ENCODE results near the gene MLF2.
A peak's percentile ranks its signal among the peaks of the same experiment; 100 is the strongest.
"Not testable (repeated sequence)": the region's sequence is repeated elsewhere in the genome, so short reads cannot be mapped to it uniquely, and the experiment has no call there.

The MLF2 gene

DNA sequence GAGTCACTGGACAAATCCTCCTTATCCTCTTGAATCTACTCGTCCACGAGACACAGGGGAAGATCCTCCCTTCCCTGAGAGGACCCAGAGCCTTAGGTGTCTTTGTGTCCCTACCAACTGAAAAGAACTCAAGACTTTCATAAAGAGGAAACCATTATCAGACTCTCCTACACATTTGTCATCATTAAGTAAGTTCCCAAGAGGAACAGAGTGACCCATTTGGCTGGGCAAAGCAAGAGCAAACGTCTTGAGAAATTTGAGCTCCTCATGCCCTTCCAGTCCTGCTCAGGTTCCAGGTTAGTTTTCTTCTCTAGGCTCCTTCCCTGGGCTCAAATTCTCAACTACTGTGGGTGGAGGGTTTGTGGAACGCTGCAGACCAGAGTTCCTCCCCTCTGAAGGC, 5.7 kb downstream of the MLF2 start:
- ATAC-seq = no peak
- TF ChIP-seq GLIS3 (CRISPR knock-in tag; IDR thresholded peaks at IDR 0.05) = no peak
- TF ChIP-seq ZFP3 (CRISPR knock-in tag; IDR thresholded peaks at IDR 0.05) = no peak
- TF ChIP-seq ZNF8 (CRISPR knock-in tag; IDR thresholded peaks at IDR 0.05) = no peak
- TF ChIP-seq SNAI2 (CRISPR knock-in tag; IDR thresholded peaks at IDR 0.05) = no peak
- TF ChIP-seq, protein P1, sequence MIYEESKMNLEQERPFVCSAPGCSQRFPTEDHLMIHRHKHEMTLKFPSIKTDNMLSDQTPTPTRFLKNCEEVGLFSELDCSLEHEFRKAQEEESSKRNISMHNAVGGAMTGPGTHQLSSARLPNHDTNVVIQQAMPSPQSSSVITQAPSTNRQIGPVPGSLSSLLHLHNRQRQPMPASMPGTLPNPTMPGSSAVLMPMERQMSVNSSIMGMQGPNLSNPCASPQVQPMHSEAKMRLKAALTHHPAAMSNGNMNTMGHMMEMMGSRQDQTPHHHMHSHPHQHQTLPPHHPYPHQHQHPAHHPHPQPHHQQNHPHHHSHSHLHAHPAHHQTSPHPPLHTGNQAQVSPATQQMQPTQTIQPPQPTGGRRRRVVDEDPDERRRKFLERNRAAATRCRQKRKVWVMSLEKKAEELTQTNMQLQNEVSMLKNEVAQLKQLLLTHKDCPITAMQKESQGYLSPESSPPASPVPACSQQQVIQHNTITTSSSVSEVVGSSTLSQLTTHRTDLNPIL (CRISPR knock-in tag; IDR thresholded peaks at IDR 0.05; ENCODE audit: low read depth) = no peak
- TF ChIP-seq, protein P2, sequence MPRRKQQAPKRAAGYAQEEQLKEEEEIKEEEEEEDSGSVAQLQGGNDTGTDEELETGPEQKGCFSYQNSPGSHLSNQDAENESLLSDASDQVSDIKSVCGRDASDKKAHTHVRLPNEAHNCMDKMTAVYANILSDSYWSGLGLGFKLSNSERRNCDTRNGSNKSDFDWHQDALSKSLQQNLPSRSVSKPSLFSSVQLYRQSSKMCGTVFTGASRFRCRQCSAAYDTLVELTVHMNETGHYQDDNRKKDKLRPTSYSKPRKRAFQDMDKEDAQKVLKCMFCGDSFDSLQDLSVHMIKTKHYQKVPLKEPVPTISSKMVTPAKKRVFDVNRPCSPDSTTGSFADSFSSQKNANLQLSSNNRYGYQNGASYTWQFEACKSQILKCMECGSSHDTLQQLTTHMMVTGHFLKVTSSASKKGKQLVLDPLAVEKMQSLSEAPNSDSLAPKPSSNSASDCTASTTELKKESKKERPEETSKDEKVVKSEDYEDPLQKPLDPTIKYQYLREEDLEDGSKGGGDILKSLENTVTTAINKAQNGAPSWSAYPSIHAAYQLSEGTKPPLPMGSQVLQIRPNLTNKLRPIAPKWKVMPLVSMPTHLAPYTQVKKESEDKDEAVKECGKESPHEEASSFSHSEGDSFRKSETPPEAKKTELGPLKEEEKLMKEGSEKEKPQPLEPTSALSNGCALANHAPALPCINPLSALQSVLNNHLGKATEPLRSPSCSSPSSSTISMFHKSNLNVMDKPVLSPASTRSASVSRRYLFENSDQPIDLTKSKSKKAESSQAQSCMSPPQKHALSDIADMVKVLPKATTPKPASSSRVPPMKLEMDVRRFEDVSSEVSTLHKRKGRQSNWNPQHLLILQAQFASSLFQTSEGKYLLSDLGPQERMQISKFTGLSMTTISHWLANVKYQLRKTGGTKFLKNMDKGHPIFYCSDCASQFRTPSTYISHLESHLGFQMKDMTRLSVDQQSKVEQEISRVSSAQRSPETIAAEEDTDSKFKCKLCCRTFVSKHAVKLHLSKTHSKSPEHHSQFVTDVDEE (CRISPR knock-in tag; IDR thresholded peaks at IDR 0.05) = no peak
- no peak for TF ChIP-seq CSDC2 (CRISPR knock-in tag; IDR thresholded peaks at IDR 0.05)

- ATAC-seq = peak; percentile 11; the same call in 2 of the 3 replicates
- TF ChIP-seq ZFP30 (CRISPR knock-in tag; IDR thresholded peaks at IDR 0.05) = no peak
- no peak for TF ChIP-seq RARB (CRISPR knock-in tag; IDR thresholded peaks at IDR 0.05)
- TF ChIP-seq ZC3H10 (CRISPR knock-in tag; IDR thresholded peaks at IDR 0.05) = no peak
- TF ChIP-seq TCF4 (CRISPR knock-in tag; IDR thresholded peaks at IDR 0.05; ENCODE audit: borderline replicate concordance) = no peak
- no peak for TF ChIP-seq ARNTL (CRISPR knock-in tag; IDR thresholded peaks at IDR 0.05; ENCODE audit: borderline replicate concordance, low read depth)
- no peak for TF ChIP-seq GLIS3 (CRISPR knock-in tag; IDR thresholded peaks at IDR 0.05)
- TF ChIP-seq, protein P3, sequence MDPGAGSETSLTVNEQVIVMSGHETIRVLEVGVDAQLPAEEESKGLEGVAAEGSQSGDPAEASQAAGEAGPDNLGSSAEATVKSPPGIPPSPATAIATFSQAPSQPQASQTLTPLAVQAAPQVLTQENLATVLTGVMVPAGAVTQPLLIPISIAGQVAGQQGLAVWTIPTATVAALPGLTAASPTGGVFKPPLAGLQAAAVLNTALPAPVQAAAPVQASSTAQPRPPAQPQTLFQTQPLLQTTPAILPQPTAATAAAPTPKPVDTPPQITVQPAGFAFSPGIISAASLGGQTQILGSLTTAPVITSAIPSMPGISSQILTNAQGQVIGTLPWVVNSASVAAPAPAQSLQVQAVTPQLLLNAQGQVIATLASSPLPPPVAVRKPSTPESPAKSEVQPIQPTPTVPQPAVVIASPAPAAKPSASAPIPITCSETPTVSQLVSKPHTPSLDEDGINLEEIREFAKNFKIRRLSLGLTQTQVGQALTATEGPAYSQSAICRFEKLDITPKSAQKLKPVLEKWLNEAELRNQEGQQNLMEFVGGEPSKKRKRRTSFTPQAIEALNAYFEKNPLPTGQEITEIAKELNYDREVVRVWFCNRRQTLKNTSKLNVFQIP (CRISPR knock-in tag; IDR thresholded peaks at IDR 0.05; ENCODE audit: borderline replicate concordance, low read depth) = no peak
- TF ChIP-seq ESRRG (CRISPR knock-in tag; IDR thresholded peaks at IDR 0.05) = no peak
- TF ChIP-seq PPARA (CRISPR knock-in tag; IDR thresholded peaks at IDR 0.05; ENCODE audit: borderline replicate concordance) = no peak
- no peak for TF ChIP-seq BACH2 (CRISPR knock-in tag; IDR thresholded peaks at IDR 0.05; ENCODE audit: borderline replicate concordance)
- TF ChIP-seq, protein P1 (CRISPR knock-in tag; IDR thresholded peaks at IDR 0.05; ENCODE audit: low read depth) = no peak
- TF ChIP-seq TOX (CRISPR knock-in tag; IDR thresholded peaks at IDR 0.05; ENCODE audit: borderline replicate concordance) = no peak
- no peak for TF ChIP-seq SNAI2 (CRISPR knock-in tag; IDR thresholded peaks at IDR 0.05)
- no peak for TF ChIP-seq CSRNP3 (CRISPR knock-in tag; IDR thresholded peaks at IDR 0.05)
- no peak for TF ChIP-seq ZFP3 (CRISPR knock-in tag; IDR thresholded peaks at IDR 0.05)
- TF ChIP-seq OSR1 (CRISPR knock-in tag; IDR thresholded peaks at IDR 0.05) = no peak
- TF ChIP-seq, protein P4, sequence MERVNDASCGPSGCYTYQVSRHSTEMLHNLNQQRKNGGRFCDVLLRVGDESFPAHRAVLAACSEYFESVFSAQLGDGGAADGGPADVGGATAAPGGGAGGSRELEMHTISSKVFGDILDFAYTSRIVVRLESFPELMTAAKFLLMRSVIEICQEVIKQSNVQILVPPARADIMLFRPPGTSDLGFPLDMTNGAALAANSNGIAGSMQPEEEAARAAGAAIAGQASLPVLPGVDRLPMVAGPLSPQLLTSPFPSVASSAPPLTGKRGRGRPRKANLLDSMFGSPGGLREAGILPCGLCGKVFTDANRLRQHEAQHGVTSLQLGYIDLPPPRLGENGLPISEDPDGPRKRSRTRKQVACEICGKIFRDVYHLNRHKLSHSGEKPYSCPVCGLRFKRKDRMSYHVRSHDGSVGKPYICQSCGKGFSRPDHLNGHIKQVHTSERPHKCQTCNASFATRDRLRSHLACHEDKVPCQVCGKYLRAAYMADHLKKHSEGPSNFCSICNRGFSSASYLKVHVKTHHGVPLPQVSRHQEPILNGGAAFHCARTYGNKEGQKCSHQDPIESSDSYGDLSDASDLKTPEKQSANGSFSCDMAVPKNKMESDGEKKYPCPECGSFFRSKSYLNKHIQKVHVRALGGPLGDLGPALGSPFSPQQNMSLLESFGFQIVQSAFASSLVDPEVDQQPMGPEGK (CRISPR knock-in tag; IDR thresholded peaks at IDR 0.05; ENCODE audit: borderline replicate concordance) = no peak
- no peak for TF ChIP-seq ZNF70 (CRISPR knock-in tag; IDR thresholded peaks at IDR 0.05)
- no peak for TF ChIP-seq ZNF565 (CRISPR knock-in tag; conservative IDR thresholded peaks at IDR 0.05; ENCODE audit: low read depth)
These were observed 7.0 kb downstream of the MLF2 start for GRCh38 chr12:6745741-6746525.

DNA sequence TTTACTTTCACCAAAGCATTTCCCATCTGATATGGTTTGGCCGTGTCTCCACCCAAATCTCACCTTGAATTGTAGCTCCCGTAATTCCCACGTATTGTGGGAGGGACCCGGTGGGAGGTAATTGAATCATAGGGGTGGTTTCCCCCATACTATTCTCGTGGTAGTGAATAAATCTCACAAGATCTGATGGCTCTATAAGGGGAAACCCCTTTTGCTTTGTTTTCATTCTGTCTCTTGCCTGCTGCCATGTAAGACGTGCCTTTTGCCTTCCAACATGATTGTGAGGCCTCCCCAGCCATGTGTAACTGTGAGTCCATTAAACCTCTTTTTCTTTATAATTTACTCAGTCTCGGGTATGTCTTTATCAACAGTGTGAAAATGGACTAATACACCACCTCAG, 9.6 kb downstream of the MLF2 start:
- not testable (repeated sequence) for ATAC-seq
